8988T (cell line): Measurements from ENCODE around the gene RTL5.
"Not testable (repeated sequence)": the region's sequence is repeated elsewhere in the genome, so short reads cannot be mapped to it uniquely, and the experiment has no call there.

Source experiments
- DNase-seq: peaks from one replicate; pipeline ENCODE4 v3.0.0; 2011

Gene RTL5

DNA sequence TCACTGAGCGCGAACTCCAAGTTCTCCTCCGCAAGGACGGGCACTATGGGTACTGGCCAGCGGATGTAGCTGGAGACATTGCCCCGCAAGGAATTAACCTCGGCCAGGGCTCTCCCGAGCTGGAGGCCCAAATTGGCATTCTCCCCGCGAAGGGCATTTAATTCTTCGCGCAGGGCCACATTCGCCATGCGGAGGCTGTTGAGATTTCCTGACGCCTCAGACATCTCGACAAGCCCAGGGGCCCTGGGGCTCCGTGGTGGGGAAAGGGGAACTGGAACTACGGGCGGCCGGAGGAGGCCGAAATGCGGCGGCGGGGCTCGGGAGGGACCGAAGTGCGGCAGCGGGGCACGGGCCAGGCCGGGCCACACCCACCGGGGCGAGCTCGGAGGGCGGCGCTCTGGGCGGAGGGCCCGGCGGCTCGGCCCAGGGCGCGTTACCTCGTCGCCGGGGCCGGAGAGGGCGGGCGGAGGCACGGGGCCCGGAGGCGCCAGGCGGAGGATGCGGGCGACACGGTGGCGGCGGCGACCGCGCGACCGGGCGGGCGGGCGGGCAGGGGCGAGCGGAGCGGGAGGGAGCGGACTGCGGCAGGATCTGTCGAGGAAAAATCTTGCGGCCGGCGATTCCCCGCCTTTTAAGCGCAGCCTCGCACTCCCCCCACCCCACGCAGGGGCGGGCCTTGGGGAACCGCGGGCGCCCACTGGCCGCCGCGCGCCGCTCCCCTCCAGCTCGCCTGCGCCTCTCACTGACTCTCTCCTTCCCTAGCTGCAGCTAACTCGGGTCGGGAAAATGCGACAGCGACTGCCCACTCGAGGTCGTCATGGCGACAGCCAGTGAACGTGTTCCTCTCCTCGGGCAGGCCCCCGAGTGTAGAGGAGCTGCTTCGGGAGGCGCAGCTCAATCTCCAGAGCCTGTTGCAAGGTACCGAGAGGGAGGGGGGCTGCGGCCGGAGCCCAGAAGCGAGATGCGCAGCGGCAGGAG is at the start of gene RTL5:
Gene RTL5, minus strand, starts transcription at position 599 of the 978 bp plus-strand sequence.
- peak; percentile 75 for DNase-seq

DNA sequence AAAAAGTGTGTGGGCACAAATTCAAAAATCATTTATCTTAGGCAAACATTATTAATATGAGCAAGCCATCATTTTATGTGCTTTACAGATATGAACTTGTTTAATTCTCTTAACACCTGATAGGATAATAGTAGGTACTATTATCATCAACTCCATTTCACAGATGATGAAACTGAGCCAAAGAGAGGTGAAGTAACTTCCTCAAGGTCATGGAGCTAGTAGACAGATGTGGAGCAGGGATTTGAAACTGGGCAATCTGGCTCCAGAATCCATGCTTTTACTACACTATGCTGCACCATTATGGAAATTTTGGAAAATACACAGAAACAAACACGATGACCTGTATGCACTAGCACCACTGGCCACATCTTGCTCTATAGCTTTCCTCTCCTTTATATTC is 48.8 kb upstream of the RTL5 start:
- DNase-seq, result no peak

DNA sequence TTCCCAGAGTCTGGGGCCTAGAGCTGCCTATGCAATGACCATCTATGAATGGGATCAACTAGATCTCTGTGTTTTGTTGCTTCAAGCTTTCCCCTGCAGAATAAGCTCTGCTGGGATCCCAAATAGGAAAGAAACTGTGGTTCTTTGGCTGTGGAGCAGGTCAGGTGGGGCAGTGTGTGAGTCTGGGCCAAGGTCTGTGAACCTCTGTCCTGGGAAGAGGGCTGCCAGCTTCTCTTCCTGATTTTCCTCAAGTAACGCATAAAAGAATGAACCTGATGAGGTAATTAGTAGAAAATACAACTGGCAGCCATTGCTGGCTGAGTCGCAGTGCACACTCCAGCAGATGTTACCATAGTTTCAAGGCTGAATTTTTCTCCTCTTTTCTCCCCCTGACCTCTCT is 45.3 kb upstream of the RTL5 start:
- no peak for DNase-seq

DNA sequence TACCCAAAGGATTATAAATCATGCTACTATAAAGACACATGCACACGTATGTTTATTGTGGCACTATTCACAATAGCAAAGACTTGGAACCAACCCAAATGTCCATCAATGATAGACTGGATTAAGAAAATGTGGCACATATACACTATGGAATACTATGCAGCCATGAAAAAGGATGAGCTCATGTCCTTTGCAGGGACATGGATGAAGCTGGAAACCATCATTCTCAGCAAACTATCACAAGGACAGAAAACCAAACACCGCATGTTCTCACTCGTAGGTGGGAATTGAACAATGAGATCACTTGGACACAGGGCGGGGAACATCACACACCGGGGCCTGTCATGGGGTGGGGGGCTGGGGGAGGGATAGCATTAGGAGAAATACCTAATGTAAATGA is 44.6 kb upstream of the RTL5 start:
- DNase-seq, result not testable (repeated sequence)

DNA sequence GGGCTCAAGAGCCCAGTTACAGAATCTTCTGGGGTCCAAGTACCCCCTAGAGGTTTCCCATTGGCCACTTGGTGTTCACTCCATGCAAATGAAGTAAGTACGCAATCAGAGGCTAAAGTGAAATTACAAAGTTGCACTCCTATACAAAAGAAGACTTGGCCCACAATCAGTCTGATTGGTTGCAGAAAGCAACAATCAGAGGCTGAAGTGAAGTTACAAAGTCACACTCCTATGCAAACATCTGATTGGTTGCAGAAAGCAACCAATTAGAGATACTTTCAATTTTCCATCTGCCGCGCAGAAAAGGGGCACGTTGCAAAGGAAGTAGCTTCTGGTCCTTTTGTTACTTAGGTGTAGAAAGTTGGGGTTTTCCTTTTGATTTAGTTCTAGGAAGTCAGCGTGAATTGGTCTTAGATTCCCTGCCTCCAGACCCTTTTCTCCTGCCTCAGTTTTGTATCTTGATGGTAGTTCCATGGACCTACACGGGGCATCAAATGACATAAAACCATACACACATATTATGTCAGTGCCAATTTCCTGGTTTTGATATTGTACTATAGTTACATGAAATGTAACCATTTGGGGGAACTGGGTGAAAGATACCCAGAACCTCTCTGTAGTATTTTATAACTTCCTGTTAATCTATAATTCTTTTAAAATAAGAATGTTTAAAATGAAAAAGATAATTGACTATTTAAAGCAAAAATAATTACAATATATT is 37.5 kb upstream of the RTL5 start:
- DNase-seq, result no peak

DNA sequence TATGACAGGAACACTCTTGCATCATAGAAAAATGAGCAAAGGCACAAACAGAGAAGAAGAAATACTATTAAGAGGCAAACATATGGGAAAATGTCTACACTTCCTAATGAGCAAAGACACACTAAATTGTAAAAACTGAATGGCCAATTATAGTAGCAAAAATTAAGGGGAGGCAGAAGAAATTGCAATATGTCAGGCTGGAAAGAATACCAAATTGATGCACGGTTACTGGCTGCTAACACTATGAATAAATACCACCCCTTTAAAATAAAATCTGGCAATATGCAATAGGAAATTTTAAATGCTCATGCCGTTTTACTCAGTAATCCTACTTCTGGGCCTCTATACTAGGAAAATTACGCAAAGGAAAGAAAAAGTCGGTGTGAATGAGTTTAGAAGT is 33.8 kb upstream of the RTL5 start:
- DNase-seq, result no peak

DNA sequence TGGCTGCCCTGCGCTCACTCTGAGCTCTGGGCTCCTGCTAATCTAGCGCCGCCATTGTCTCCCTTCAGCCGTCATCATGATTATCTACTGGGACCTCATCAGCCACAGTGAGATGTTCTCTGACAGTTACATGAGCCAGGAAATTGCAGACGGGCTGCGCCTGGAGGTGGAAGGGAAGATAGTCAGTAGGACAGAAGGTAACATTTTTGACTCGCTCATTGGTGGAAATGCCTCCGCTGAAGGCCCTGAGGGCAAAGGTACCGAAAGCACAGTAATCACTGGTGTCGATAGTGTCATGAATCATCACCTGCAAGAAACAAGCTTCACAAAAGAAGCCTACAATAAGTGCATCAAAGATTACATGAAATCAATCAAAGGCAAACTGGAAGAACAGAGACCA is 28.1 kb upstream of the RTL5 start:
- no peak for DNase-seq

DNA sequence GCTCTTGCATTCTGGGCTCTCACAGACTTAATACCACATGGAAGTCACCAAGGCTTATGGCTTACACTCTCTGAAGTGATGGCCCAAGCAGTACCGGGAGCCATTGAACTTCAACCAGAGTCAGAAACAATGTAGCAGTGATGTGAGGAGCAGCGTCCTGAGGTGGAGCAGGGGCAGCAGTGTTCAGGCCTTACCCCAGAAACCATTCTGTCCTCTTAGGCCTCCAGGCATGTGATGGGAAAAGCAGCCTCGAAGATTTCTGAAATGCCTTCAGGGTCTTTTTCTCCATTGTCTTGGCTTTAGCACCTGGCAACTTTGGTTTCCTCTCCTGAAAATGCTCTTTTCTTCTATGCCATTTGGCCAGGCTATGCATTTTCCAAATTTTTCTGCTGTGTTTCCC is 27.1 kb upstream of the RTL5 start:
- no peak for DNase-seq

DNA sequence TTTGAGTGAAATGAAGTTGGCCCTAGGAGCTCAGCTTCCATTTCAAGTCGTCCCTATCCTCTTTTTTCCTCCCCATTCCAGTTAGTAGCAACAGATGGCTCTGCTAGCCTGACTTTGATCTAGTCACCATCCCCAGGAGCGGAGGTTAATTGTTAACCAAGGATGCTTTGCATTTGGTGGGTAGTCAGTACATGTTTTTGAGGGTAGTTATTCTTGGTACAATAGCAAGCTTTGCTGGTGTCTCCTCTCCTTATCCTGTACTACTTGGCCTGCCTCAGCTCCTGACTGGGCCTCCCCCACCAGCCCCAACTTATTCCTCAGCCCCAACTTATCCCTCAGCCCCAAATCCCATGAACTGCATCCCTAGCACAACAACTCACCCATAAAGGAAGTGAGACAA is 14.8 kb upstream of the RTL5 start:
- DNase-seq, result no peak

DNA sequence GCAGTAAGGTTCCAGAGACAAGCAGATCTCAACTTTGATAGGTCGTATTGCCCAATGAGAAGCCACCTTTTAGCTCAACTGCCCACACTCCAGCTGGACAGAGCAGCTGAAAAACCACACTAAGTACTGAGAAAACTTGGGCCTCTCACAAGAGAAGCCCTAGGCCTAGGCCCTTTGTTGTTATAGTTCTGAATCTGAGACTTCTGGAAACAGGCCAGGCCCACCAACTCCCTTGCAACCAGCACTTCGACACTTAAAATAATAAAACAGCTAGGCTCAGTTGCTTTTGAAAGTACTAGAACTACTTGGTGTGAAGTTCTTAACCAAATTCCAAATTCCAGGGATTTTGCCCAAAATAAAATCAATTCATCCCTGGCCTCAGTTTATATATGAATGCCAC is 13.5 kb upstream of the RTL5 start:
- DNase-seq, result no peak

DNA sequence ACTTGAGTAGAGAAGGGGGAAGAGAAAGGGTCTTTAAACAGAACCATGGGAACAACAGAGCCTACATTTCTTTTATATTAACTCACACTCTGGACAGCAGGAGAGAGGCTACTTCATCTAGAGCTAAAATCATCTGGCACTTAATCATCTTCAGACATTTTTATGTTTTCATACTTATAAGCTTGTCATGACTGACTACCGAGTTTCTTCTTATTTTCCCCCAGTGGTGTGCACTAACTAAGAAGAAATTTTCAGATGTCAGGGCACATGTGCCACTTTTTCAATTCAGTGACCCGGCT is 11.8 kb upstream of the RTL5 start:
- DNase-seq, result no peak

DNA sequence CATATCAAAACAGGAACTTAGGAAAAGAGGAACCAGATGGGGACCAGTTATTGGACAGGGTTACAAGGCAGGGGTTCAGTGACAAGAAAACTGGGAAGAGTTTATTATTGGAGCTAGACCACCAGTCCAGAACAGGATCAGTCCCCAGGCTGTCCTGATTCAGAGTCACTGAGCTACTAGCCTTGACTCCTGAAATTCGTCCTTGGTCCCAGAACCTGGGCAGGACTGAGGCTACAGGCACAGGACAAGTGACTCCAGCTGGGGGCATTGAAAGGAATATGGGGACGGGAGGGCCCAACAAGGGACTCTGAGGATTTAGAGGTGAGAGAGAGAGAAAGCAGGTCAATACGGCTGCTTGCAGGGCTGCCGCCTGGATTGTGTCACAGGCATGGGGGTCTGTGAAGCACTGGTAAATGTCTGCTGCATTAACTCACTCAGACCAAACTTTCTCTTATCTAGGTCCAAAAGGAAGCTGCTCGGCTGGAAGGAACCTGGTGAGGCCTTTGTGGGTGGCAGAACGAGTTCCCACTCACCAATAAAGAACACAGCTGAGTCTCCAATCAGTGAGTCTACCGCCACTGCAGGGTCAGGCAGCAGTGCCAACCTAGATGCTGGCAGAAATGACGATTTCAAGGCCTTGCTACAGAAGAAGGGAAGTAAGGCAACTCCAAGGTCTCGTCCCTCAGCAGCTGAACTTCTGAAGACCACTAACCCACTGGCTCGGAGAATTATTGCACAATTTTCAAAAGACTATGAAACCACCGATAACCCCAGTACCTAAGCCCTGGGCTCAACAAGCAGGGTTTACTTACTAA is 11.3 kb upstream of the RTL5 start:
- no peak for DNase-seq

DNA sequence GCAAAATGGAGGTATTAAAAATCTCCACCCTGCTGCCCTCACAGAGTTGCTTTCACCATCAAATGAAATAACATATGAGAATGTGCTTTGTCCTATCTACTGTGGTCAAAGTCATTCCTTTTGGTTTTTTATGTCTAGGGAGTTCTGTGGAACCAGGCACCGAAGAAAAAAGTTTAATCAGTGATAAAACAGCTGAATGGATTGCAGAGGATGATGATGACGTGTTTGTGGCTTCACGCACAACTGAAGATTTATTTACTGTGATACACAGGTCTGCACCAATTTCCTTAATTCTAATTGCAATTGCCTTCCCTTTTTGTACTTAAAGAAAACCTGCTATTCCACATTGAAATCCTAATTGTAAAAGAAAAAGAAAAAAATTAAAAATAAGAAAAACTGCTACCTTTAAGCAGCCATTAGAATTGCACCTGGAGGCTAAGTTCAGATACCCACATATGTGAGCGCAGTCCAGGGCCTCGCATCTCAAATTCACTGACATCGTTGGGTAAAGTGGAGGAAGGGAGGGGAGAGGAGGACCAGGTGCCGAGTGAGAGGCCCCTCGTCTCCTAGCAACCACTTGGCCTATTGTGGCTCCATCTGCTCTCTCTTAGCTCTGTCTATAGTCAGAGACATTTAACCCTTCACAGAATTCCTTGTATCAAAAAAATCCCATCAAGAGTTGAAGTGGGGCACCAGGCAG is 10.5 kb upstream of the RTL5 start:
- no peak for DNase-seq

DNA sequence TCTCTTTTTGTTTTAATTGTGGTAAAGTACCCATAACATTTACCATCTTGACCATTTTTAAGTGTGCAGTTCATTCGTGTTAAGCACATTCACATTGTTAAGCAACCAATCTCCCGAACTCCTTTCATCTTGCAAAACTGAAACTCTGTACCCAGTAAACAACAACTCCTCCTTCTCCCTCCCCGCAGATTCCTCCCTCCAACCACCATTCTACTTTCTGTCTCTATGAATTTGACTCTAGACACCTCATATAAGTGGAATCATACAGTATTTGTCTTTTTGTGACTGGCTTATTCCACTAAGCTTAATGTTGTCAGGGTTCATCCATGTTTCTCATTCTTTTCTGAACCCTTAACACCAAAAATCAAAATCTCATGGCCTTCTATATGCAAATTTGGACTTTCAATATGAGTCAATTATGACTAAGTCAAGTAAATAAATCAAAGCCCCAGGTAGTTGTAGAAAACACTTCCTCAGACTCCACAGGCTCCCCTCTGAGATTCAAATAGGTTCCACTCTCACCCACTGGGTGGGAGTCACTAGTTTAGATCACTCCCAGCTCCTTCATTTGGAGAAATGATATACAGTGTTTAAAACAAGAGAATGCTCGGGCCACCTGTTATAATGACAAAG is 9.8 kb upstream of the RTL5 start:
- DNase-seq, result no peak

DNA sequence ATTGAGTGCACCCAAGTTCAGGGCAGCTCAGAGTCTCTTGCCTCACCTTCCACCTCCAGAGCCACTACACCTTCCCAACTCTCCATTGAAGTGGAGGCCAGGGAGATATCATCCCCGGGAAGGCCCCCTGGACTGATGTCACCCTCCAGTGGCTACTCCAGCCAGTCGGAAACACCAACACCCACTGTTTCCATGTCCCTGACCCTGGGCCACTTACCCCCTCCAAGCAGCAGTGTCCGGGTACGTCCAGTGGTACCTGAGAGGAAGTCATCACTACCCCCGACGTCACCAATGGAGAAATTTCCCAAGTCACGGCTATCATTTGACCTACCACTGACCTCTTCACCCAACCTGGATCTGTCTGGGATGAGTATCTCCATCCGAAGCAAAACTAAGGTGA is 7.8 kb upstream of the RTL5 start:
- DNase-seq, result no peak

DNA sequence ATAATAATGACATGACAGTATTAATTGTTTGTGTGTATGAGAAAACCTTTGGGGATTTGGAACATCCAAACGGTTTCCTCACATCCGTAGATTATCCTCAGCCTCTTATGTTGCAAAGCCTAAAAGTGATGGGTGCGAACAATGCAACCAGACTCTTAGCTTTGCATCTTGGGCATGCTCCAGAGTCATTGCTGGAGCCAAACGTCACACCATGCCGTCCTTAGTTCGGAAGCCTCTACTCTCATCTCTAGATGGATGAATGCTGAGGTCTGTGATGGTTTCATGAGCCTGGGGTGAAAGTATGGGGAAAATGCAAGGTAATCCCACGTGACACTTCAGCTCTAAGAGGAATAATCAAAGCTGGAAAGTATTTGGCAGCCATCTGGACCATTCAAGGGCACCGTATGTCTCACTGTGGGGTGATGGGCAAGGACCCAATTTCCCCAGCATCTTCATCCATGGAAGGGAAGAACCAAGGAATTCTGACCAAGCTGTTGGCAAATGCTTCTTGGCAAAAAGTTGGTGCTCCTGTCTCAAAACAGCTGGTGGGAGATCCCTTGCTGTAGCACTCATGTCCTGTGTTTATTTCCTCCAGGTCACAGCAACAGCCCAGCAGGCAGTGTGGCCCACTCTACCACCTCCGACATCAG is 6.3 kb upstream of the RTL5 start:
- DNase-seq, result no peak

DNA sequence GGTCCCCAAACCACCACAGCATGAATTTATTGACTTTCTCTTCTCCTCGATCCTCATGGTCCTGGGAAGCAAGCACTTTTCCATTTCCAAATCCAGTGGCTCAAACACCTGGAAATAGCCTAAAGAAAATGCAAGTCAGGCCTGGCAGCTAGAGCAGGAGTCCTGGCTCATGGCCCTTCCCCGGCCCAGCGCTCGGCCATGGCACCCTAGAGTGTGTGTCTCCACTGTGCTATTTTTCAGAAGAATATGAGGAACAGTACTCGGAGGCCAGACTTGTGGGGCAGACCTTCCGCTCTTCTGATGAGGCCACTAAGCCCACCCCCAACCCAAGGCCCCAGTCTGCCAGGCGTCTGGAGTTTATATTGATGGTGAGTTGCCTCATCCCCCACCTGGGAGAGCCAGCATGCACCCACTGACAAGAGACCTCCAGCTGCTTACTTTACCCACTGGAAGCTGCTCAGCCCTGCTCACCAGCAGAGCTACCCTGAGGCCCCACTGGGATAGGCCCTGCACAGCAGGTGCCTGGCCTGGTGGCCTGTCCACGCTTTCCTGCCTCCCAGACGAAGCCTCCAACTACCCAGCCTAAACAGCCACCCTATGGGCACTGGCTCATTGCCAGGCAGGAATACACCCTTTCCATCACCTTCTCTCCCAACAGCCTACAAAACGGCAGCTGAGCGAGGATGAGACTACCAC is 2.3 kb upstream of the RTL5 start:
- DNase-seq, result no peak

DNA sequence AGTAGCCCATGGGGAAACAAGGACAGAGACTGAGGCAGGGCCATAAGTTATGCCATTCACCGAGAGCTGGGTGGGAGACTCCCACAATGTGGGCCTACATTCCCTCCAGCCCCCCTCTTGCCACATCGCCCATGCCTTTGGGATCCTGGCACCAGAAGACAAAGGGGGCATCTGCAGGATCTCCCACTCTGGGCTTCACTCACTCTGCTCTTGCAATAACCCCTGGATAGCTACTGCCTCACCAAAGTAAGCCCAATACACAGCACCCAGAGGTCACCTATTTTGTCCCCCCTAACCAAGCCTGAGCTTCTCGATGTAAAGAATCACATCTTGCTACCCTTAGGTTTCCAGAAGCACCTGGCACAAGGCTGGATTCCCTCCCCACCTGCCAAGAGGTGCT is 741 bp upstream of the RTL5 start:
- no peak for DNase-seq

DNA sequence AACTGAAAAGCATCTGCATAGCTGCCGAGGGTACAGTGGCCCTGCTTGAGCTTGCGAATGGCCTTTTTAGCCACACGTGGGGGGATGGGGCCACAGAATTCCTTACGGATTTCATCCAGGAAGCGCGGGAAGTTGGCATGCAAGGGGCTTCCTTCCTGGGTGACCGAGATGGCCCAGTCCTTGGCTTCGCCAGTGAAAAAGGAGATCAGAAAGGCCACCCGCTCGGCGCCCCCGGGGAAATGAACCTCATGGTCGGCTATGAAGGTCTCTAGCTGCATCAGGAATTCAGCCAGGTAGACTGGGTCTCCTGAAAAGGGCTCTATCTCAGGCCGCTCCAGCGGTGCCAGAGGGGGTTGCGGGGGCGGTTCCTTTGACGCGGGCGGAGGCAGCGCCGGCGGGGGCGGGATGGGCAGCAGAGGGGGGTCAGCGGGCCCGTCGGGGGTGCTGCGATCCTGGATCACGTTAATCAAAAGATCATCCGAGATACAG is 909 bp downstream of the RTL5 start:
- DNase-seq, result no peak

DNA sequence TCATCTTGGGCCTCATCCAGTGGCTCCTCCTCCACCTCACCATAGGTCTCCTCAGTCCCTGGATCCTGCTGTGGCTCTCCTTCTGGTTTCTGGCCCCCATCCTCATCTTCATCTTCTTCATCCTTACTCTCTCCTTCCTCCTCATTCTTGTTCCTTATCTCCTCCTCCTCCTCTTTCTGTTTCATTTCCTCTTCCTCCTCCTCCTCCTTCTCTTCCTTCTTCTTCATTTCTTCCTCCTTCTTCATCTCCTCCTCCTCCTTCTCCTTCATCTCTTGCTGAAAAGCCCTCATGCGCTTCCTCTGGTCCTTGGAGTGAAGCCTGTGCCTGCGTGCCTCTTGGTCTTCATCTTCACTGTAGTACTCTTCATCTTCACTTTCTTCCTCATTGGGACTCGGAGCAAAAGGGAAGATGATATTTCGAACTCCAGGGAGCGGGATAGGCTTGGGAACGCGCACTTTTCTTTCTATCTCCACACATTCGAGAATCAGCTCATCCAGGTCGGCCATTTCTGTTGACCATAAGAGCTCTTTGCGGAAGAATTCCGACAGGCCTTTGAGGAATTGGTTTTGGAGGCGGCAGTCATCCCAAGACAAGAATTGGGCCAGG is 1.5 kb downstream of the RTL5 start:
- no peak for DNase-seq

DNA sequence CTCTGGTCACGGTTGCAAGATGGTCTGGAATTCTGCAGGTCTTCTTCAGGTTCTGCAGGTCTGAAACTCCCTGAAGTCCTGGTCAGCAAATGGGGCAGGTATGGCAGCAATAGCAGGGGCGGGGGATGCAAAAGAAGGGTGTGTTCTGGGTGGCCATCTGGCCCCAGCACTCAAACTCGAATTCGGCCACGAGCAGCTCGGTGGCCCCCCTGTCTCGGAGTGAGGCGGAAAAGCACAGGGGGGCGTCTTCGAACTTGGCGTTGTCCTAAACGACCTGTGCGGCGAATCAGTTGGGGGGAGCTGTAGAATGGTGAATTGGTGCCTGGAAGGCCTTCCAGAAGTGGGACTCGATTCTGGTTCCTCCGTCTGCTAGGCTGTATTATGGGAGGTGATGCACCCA is 2.1 kb downstream of the RTL5 start:
- DNase-seq, result no peak
